Mesenteric fat pad (tissue), 1 donor: ENCODE data around the gene TSPY1. TPM values are rescaled to one million over a fixed set of nuclear protein-coding genes. Genes with fewer than 3 reads are reported as not detected.
"Not testable (repeated sequence)": the region's sequence is repeated elsewhere in the genome, so short reads cannot be mapped to it uniquely, and the experiment has no call there.

Experiments used
- DNase-seq: peaks from one replicate; pipeline ENCODE4 v3.0.0-alpha.2; 2020; ENCODE audit warnings: low spot score
- long read RNA-seq: library from polyadenylated mRNA; unstranded; transcript quantifications from one replicate; pipeline ENCODE4 v2.0.0, GENCODE V29; 2020
- total RNA-seq: library from RNA; stranded (reverse); fragmentation: NEBNext Ultra II Directional; extraction: Animal tissue kit (Norgen Biotek cat#: 25700); gene quantifications from one replicate; pipeline ENCODE4 v1.2.1, GENCODE V29; 2021
- donor health status: DM: yes; HTN: yes; CAD: no.

Gene TSPY1
- total RNA-seq: not detected
- long read RNA-seq: 0 reads

- DNase-seq: not testable (repeated sequence)
Measured at GRCh38 chrY:9466655-9467054, at the start of gene TSPY1. Gene TSPY1 (plus strand): TSS chrY:9466955. CDS start chrY:9467001, 46 bp downstream.

GRCh38 chrY:9486967-9487366, 20.2 kb downstream of the TSPY1 start, which contains the start of gene TSPY9:
Gene TSPY9 (plus strand): TSS chrY:9487267. CDS start chrY:9487313, 46 bp downstream.
- not testable (repeated sequence) for DNase-seq

- not testable (repeated sequence) for DNase-seq
Measured at GRCh38 chrY:9504396-9504795, 37.6 kb downstream of the TSPY1 start.

- not testable (repeated sequence) for DNase-seq
Measured at GRCh38 chrY:9516287-9516686, 49.5 kb downstream of the TSPY1 start.

Other genes starting within 250 kb of the TSPY1 start
- not detected for gene TSPY4, start 129.5 kb upstream of the TSPY1 start, total RNA-seq
- not detected for gene TSPY8, start 109.2 kb upstream of the TSPY1 start, total RNA-seq
- not detected for gene TSPY3, start 68.5 kb upstream of the TSPY1 start, total RNA-seq
- not detected for gene TSPY9, start 20.3 kb downstream of the TSPY1 start, total RNA-seq
- gene TSPY10, start 60.9 kb downstream of the TSPY1 start, total RNA-seq: not detected